ENCODE data around the gene UBXN1. TPM values are rescaled to one million over a fixed set of nuclear protein-coding genes. Genes with fewer than 3 reads are reported as not detected.

Gene UBXN1, protein sequence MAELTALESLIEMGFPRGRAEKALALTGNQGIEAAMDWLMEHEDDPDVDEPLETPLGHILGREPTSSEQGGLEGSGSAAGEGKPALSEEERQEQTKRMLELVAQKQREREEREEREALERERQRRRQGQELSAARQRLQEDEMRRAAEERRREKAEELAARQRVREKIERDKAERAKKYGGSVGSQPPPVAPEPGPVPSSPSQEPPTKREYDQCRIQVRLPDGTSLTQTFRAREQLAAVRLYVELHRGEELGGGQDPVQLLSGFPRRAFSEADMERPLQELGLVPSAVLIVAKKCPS
- 103 and 113 TPM in 2 replicates for total RNA-seq
- long read RNA-seq, transcript UBXN1-202 (9 exons, 1,153 nt): major isoform, 77 of 91 reads
- long read RNA-seq, transcript UBXN1-206 (8 exons, 1,257 nt): minor isoform, 5 of 91 reads
- long read RNA-seq, partial matches to known transcripts: 3 of 91 reads
- long read RNA-seq, other reads (novel, unspliced or antisense): 3 of 91 reads

- Mint-ChIP-seq H3K4me3 (peak within 1 kb of the TSS; percentile 92), H3K36me3 (ENCODE audit: low read depth) (peaks cover 5% of the 10 kb centered on the region), H3K4me1 (peaks cover 32% of the 10 kb centered on the region), H3K27me3 (ENCODE audit: low read depth) (no peaks in the 10 kb centered on the region), H3K27ac (ENCODE audit: unreplicated experiment) (peak within 1 kb of the TSS; percentile 90), H3K9me3 (no peaks in the 10 kb centered on the region)
- DNase-seq (ENCODE audit: low read depth, low spot score): peak; percentile 71
- no peak for TF ChIP-seq CTCF (conservative IDR thresholded peaks at IDR 0.05)
Measured at GRCh38 chr11:62678770-62679696, at the start of gene UBXN1. Gene UBXN1 (minus strand): TSS chr11:62679073. CDS start chr11:62678923, 150 bp downstream.

DNA sequence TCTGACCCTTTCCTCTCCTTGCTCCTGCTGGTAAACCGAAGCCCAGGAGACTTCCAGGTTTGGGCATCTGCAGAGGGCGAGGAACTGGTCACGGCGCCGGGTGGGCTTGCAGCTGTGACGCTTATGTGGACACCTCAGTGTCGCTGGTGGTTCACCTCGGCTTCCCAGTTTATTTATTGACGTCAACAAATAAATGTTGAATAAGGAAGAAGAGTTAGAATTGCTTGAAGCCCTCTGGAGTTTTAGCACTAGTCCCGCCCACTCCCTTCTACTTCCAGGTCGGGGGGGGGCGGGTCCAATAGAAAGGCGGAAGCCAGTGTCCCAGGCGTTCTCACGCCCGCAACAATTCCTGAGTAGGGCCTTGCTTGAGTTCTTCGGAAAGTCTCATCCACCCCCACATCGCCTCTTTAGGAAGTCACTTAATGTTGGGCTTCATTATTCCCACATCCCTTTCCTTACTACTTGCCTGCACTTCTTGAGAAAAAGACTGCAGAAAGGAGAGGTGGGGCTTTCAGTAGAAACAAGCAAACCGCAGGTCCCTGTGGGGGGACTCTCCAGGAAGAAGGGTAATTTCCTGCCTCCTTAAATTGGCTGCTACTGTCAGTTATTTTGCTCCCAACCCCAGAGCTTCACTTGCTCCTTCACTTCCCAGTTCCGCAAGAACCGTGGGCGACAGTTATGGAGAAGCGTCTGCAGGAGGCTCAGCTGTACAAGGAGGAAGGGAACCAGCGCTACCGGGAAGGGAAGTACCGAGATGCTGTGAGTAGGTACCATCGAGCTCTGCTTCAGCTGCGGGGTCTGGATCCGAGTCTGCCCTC lies 49.5 kb upstream of the UBXN1 start, which contains the start of gene TTC9C:
Gene TTC9C, plus strand, starts transcription at position 316 of the 818 bp plus-strand sequence. Its CDS starts 363 bp downstream, at position 679.
- peak within 1 kb of the TSS; percentile 99 for H3K27ac Mint-ChIP-seq (ENCODE audit: unreplicated experiment)
- no peak for TF ChIP-seq CTCF (conservative IDR thresholded peaks at IDR 0.05)
- H3K36me3 Mint-ChIP-seq (ENCODE audit: low read depth): peaks cover 15% of the 10 kb centered on the region
- H3K4me1 Mint-ChIP-seq: peaks cover 37% of the 10 kb centered on the region
- peak; percentile 61 for DNase-seq (ENCODE audit: low read depth, low spot score)
- H3K4me3 Mint-ChIP-seq: peak within 1 kb of the TSS; percentile 97
- H3K9me3 Mint-ChIP-seq: no peaks in the 10 kb centered on the region
- H3K27me3 Mint-ChIP-seq (ENCODE audit: low read depth): no peaks in the 10 kb centered on the region

DNA sequence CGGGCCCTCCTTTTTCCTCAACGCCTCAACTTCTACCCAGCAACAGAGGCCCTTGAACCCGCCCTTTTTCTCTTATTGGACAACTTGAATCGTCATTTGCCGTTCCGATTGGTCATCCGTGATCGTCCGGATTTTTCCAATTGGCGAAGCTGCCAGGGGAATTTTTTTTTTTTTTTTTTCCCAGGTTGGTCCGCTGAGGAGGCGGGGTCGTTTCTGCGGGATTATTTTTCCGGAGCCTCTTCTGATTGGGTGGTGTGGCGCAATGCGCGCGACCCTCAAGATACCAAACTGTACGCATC lies 48.9 kb upstream of the UBXN1 start:
- H3K9me3 Mint-ChIP-seq: no peaks in the 10 kb centered on the region
- peak; percentile 64 for DNase-seq (ENCODE audit: low read depth, low spot score)
- peaks cover 14% of the 10 kb centered on the region for H3K36me3 Mint-ChIP-seq (ENCODE audit: low read depth)
- H3K4me1 Mint-ChIP-seq: peaks cover 38% of the 10 kb centered on the region
- no peak for TF ChIP-seq CTCF (conservative IDR thresholded peaks at IDR 0.05)
- H3K27me3 Mint-ChIP-seq (ENCODE audit: low read depth): no peaks in the 10 kb centered on the region
- H3K4me3 Mint-ChIP-seq: peak overlapping the region; percentile 97
- H3K27ac Mint-ChIP-seq (ENCODE audit: unreplicated experiment): peak overlapping the region; percentile 99

DNA sequence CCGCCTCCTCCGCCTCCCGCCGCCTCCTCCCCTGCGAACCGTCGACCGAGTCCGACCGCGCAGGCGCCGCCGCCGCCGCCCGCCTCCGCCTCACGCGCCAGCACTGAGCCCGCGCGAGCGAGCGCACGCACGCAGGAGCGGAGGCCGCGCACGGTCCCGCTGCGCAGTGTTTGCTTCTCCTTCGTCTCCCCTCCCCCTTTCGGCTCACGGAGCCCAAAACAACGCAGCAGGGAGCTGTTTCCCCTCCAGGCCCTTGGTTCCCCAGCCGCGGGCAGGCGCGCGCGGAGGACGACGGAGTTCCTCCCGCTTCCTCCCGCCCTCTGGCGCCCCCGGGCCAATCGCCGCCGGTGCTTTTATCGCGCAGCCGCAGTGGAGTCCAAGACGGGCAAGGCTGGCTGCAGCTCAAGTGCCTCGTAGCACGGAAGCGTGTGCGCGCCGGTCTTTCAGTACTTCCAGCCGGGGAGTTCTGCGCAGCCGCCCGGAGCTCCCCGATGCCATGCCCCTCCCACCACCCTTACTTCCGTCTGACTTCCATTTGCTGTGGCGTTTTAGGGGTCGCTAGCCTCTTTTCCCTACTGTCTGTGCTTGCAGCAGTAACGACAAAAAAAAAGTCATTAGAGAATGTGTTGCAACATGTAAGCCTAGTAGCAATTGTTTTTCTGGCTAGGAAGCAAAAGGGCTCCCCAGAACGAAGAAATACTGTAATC lies 48.4 kb upstream of the UBXN1 start, which contains the start of gene HNRNPUL2:
Gene HNRNPUL2, minus strand, starts transcription at position 293 of the 707 bp plus-strand sequence. CDS start 301 bp downstream, outside the sequence.
- no peak for TF ChIP-seq CTCF (conservative IDR thresholded peaks at IDR 0.05)
- Mint-ChIP-seq H3K4me1 (peaks cover 43% of the 10 kb centered on the region), H3K4me3 (peak within 1 kb of the TSS; percentile 97), H3K9me3 (no peaks in the 10 kb centered on the region), H3K27me3 (ENCODE audit: low read depth) (no peaks in the 10 kb centered on the region), H3K36me3 (ENCODE audit: low read depth) (peaks cover 19% of the 10 kb centered on the region), H3K27ac (ENCODE audit: unreplicated experiment) (peak within 1 kb of the TSS; percentile 99)
- DNase-seq (ENCODE audit: low read depth, low spot score): peak; percentile 98

All from neural crest cell (in vitro differentiated cells).